Measurements from ENCODE around the gene TRAF3IP3. TPM values are rescaled to one million over a fixed set of nuclear protein-coding genes. Genes with fewer than 3 reads are reported as not detected.

The TRAF3IP3 gene
- total RNA-seq, 1 donor from 2014 or later: 1.0 TPM

DNA sequence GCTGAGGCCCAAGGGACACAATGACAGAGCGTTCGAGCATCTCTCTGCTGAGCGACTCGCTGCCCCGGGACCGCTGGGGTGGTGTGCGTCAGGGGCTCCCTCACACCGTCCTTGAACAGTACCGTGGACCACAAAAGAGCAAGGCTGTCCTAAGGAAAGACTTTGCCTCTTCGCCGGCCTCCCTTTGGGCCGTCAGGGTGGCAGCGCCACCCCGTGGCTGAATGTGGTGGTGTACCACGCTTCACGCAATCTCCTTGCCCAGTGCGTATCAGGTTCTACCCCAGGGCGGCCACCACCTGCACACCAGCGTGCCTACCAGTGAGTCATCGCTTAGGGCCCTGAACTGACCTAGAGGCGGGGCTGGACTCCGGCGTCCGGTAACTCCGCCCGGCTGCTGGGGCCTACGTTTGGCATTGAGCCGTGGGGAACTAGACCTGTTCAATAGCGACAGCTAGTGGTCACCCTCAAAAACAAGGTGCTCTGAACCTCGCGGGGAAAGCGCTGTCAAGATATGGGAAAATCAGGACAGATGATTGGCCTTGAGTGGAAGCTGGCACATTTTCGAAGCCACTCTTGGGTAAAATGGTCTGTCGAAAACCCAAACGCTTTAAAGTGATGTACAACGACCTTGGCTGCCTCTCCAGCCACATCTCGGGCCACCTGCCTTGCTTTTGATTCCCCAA, 8.1 kb upstream of the TRAF3IP3 start:
- Histone ChIP-seq H3K27ac (ENCODE audit: low read depth, low read length) (peak overlapping the region; percentile 17), H3K9ac (ENCODE audit: low read depth in 1 of 3, low read length in 3 of 3) (peak overlapping the region in 1 of 3 donors; percentile 57), H3K4me3 (ENCODE audit: low read length in 3 of 3) (peak overlapping the region; percentile 56 to 64 (median 64)), H3K4me1 (ENCODE audit: control insufficient read depth in 3 of 3, insufficient read depth in 3 of 3, low read length in 3 of 3) (peaks cover 9 to 14% (median 11%) of the 10 kb centered on the region in 3 donors), H3K36me3 (ENCODE audit: control insufficient read depth in 3 of 3, insufficient read depth in 3 of 3, low read length in 3 of 3) (no peaks in the 10 kb centered on the region), H3K9me3 (ENCODE audit: control insufficient read depth in 3 of 3, low read length in 3 of 3) (no peaks in the 10 kb centered on the region), H3K27me3 (ENCODE audit: control insufficient read depth in 3 of 3, insufficient read depth in 3 of 3, low read length in 3 of 3) (no peaks in the 10 kb centered on the region)

DNA sequence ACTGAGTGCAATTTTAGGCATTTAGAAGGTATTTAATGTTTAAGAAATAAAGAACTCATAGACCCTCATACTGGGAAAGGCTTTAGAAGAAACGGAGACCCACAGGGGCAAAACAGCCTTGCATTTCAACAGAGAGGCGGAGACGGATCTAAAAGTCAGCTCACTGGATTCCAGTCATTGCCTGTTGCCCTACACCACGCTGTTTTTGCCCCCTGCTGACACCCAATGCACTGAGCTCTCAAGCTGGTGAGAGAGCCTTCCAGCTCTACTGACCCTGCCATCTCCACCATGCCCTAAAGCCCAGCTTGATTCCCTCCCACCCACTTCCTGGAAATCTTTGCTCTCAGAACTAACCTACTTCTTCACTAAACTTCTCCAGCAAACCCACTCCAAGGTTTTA, 7.2 kb upstream of the TRAF3IP3 start:
- no peak overlapping the region for H3K9ac ChIP-seq (ENCODE audit: low read depth in 1 of 3, low read length in 3 of 3)
- no peak overlapping the region for H3K4me3 ChIP-seq (ENCODE audit: low read length in 3 of 3)
- no peak overlapping the region for H3K27ac ChIP-seq (ENCODE audit: low read depth, low read length)
- H3K9me3 ChIP-seq (ENCODE audit: control insufficient read depth in 3 of 3, low read length in 3 of 3): no peaks in the 10 kb centered on the region
- no peaks in the 10 kb centered on the region for H3K36me3 ChIP-seq (ENCODE audit: control insufficient read depth in 3 of 3, insufficient read depth in 3 of 3, low read length in 3 of 3)
- H3K4me1 ChIP-seq (ENCODE audit: control insufficient read depth in 3 of 3, insufficient read depth in 3 of 3, low read length in 3 of 3): peaks cover 9 to 11% (median 9%) of the 10 kb centered on the region in 3 donors
- no peaks in the 10 kb centered on the region for H3K27me3 ChIP-seq (ENCODE audit: control insufficient read depth in 3 of 3, insufficient read depth in 3 of 3, low read length in 3 of 3)

DNA sequence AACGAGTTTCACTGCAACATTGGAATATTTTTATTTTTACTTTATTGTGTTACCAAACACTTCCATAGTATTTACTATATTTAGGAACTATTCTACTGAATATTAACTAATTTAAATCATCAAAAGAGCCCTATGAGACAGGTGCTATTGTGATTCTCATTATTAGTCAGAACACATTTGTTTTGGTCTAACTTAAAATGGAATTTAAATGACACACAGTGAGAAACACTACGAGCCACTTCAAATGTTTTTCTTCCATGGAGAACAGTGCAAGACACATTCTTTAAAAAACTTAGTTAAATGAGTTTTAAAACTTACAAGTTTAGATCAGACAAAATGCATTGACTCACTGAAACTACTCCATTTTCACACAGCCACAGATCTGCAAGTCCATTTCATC, 6.6 kb upstream of the TRAF3IP3 start:
- no peaks in the 10 kb centered on the region for H3K9me3 ChIP-seq (ENCODE audit: control insufficient read depth in 3 of 3, low read length in 3 of 3)
- peaks cover 9 to 11% (median 9%) of the 10 kb centered on the region in 3 donors for H3K4me1 ChIP-seq (ENCODE audit: control insufficient read depth in 3 of 3, insufficient read depth in 3 of 3, low read length in 3 of 3)
- H3K27me3 ChIP-seq (ENCODE audit: control insufficient read depth in 3 of 3, insufficient read depth in 3 of 3, low read length in 3 of 3): no peaks in the 10 kb centered on the region
- H3K36me3 ChIP-seq (ENCODE audit: control insufficient read depth in 3 of 3, insufficient read depth in 3 of 3, low read length in 3 of 3): no peaks in the 10 kb centered on the region
- H3K27ac ChIP-seq (ENCODE audit: low read depth, low read length): no peak overlapping the region
- no peak overlapping the region for H3K4me3 ChIP-seq (ENCODE audit: low read length in 3 of 3)
- no peak overlapping the region for H3K9ac ChIP-seq (ENCODE audit: low read depth in 1 of 3, low read length in 3 of 3)

DNA sequence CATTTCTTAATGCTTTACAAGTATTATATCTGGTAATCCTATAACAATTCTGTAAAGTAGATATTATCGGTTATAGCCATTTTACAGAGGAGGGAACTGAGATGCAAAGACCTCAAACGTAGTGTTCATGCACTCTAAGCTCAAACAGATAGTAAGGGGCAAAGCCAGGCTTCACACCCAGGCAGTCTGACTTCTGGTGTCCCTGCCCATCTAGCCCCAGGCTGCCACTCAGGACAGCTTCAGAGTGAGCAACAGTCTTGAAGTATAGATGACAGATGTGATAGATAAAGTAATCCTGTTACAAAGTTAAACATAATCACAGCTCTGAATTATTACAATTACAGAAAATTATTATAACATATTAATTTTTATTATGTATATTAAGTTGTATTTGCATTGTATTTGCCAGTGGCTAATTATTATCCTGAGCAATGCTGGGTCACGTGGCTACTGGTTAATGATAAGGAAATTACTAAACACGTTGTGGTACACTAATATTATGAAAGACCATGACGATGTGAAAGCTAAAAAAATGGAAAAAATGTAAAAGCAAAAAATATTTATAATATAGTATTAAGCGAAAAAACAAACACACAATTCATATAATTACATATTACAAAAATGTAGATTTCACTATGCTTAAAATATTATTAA, 6.1 kb upstream of the TRAF3IP3 start:
- Histone ChIP-seq H3K27ac (ENCODE audit: low read depth, low read length) (no peak overlapping the region), H3K27me3 (ENCODE audit: control insufficient read depth in 3 of 3, insufficient read depth in 3 of 3, low read length in 3 of 3) (no peaks in the 10 kb centered on the region), H3K9me3 (ENCODE audit: control insufficient read depth in 3 of 3, low read length in 3 of 3) (no peaks in the 10 kb centered on the region), H3K4me3 (ENCODE audit: low read length in 3 of 3) (no peak overlapping the region), H3K4me1 (ENCODE audit: control insufficient read depth in 3 of 3, insufficient read depth in 3 of 3, low read length in 3 of 3) (peaks cover 9 to 11% (median 9%) of the 10 kb centered on the region in 3 donors), H3K9ac (ENCODE audit: low read depth in 1 of 3, low read length in 3 of 3) (no peak overlapping the region), H3K36me3 (ENCODE audit: control insufficient read depth in 3 of 3, insufficient read depth in 3 of 3, low read length in 3 of 3) (no peaks in the 10 kb centered on the region)

DNA sequence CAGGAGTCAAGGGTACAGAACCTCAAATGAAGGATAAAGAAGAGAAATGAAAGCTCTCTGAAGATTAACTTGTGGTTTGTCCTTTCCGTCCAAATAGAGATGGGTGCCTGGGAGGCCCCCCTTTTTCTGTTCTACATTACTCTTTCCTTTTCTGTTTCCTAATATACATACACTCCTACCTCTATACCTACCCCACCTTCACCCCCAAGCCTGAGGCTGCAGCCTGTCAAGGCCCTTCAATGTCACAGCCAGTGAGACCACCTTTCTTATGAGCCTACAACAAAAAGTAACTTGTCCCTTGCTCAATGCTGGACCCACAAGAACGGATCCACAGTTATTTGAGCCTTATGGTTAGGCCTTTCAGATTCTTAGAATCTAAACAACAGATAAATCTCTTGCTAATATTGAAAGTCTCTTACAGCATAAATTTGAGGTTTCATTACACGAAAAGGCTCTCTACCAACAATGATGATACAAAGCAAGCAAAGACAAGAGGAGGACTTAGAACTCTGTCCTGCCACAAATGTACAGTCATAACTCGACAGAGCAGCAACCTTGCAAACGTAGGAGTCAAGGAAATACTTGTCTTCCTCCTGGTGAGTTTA, 4.1 kb upstream of the TRAF3IP3 start:
- no peaks in the 10 kb centered on the region for H3K36me3 ChIP-seq (ENCODE audit: control insufficient read depth in 3 of 3, insufficient read depth in 3 of 3, low read length in 3 of 3)
- no peaks in the 10 kb centered on the region for H3K27me3 ChIP-seq (ENCODE audit: control insufficient read depth in 3 of 3, insufficient read depth in 3 of 3, low read length in 3 of 3)
- H3K4me1 ChIP-seq (ENCODE audit: control insufficient read depth in 3 of 3, insufficient read depth in 3 of 3, low read length in 3 of 3): peaks cover 9 to 11% (median 9%) of the 10 kb centered on the region in 3 donors
- H3K9me3 ChIP-seq (ENCODE audit: control insufficient read depth in 3 of 3, low read length in 3 of 3): no peaks in the 10 kb centered on the region
- H3K9ac ChIP-seq (ENCODE audit: low read depth in 1 of 3, low read length in 3 of 3): no peak overlapping the region
- no peak overlapping the region for H3K4me3 ChIP-seq (ENCODE audit: low read length in 3 of 3)
- no peak overlapping the region for H3K27ac ChIP-seq (ENCODE audit: low read depth, low read length)

DNA sequence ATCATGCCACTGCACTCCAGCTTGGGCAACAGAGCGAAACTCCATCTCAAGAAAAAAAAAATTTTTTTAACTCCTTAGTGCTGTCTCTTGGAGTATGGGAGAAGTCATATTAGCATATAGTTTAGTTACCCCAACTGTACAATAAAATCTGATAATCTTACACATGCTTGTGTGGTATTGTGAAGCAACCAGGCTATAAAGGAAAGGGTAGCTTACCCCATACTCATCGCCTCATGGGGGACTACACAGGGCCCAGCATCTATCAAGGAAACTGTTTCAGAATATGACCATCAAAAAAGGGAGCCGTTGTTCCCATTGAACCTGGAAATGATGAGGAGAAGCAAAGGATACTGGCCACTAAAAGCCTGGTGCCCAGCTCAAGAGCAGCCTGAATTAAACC, 3.0 kb upstream of the TRAF3IP3 start:
- Histone ChIP-seq H3K9ac (ENCODE audit: low read depth in 1 of 3, low read length in 3 of 3) (no peak overlapping the region), H3K27ac (ENCODE audit: low read depth, low read length) (no peak overlapping the region), H3K4me1 (ENCODE audit: control insufficient read depth in 3 of 3, insufficient read depth in 3 of 3, low read length in 3 of 3) (peaks cover 3 to 4% (median 3%) of the 10 kb centered on the region in 3 donors), H3K9me3 (ENCODE audit: control insufficient read depth in 3 of 3, low read length in 3 of 3) (no peaks in the 10 kb centered on the region), H3K4me3 (ENCODE audit: low read length in 3 of 3) (no peak overlapping the region), H3K36me3 (ENCODE audit: control insufficient read depth in 3 of 3, insufficient read depth in 3 of 3, low read length in 3 of 3) (no peaks in the 10 kb centered on the region), H3K27me3 (ENCODE audit: control insufficient read depth in 3 of 3, insufficient read depth in 3 of 3, low read length in 3 of 3) (no peaks in the 10 kb centered on the region)

DNA sequence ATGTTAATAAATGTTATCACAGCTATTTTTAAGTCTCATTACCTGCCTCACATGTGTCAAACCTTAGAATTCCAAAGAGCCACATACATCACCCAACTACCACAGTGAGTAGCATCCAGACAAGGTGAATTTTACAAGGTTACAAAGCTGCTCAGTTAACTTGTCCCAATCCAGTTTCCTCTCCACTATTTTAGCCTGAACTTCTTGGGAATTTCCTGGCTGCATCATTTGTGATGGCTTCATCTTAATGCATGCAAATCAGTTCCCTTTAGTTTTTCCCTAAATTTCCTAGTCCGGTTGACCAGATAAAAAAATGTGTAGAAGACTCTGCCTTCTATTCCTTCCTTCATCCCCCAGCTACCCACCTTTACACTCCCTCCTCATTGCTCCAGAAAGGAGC, 597 bp upstream of the TRAF3IP3 start:
- Histone ChIP-seq H3K27ac (ENCODE audit: low read depth, low read length) (no peak overlapping the region), H3K36me3 (ENCODE audit: control insufficient read depth in 3 of 3, insufficient read depth in 3 of 3, low read length in 3 of 3) (peaks cover 0 to 2% (median 0%) of the 10 kb centered on the region in 3 donors), H3K9ac (ENCODE audit: low read depth in 1 of 3, low read length in 3 of 3) (no peak overlapping the region), H3K9me3 (ENCODE audit: control insufficient read depth in 3 of 3, low read length in 3 of 3) (no peaks in the 10 kb centered on the region), H3K4me1 (ENCODE audit: control insufficient read depth in 3 of 3, insufficient read depth in 3 of 3, low read length in 3 of 3) (peaks cover 7 to 13% (median 8%) of the 10 kb centered on the region in 3 donors), H3K27me3 (ENCODE audit: control insufficient read depth in 3 of 3, insufficient read depth in 3 of 3, low read length in 3 of 3) (no peaks in the 10 kb centered on the region), H3K4me3 (ENCODE audit: low read length in 3 of 3) (no peak overlapping the region)

DNA sequence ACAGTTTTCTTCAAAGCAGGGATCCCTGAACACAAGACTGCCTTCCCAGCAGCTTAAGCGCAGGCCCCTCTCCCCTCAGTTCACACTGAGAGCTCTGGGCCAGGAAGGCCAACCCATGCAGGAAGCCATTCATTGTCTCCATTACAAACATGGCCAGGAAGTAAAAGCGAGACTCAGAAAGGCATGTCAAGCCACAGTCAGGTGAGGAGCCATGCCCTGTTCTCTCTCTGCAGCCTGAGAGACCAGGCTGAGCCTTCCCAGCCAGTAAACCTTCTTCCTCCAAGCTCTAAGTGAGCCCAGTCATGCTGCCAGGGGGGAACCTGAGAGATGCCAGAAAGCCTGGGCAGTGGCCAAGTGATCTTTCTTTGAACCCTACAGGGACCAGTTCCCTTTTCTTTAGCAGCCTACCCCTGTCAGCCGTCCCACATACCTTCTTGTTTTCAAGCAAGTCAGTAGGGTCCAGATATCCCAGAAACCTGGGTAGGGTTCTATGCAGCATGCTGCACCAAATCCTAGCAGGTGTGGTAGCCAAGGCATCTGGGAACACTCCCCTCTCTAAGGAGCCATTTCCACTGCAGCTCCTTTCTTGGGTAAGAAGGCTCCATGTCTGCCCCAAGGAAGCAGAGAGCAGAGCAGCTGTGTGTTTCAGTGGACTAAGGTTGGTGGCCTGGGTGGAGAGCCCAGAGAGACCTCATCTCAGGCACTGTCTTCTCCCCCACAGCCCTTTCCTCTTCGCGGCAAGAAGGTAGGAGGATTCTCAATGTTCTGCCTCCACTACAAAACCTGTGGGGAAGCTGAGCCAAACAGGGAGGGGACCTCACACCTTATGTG, 977 bp downstream of the TRAF3IP3 start:
- peaks cover 0 to 2% (median 0%) of the 10 kb centered on the region in 3 donors for H3K36me3 ChIP-seq (ENCODE audit: control insufficient read depth in 3 of 3, insufficient read depth in 3 of 3, low read length in 3 of 3)
- peak overlapping the region in 1 of 3 donors; percentile 36 for H3K4me3 ChIP-seq (ENCODE audit: low read length in 3 of 3)
- peaks cover 7 to 17% (median 10%) of the 10 kb centered on the region in 3 donors for H3K4me1 ChIP-seq (ENCODE audit: control insufficient read depth in 3 of 3, insufficient read depth in 3 of 3, low read length in 3 of 3)
- no peak overlapping the region for H3K27ac ChIP-seq (ENCODE audit: low read depth, low read length)
- H3K9me3 ChIP-seq (ENCODE audit: control insufficient read depth in 3 of 3, low read length in 3 of 3): no peaks in the 10 kb centered on the region
- peak overlapping the region in 1 of 3 donors; percentile 10 for H3K9ac ChIP-seq (ENCODE audit: low read depth in 1 of 3, low read length in 3 of 3)
- no peaks in the 10 kb centered on the region for H3K27me3 ChIP-seq (ENCODE audit: control insufficient read depth in 3 of 3, insufficient read depth in 3 of 3, low read length in 3 of 3)

DNA sequence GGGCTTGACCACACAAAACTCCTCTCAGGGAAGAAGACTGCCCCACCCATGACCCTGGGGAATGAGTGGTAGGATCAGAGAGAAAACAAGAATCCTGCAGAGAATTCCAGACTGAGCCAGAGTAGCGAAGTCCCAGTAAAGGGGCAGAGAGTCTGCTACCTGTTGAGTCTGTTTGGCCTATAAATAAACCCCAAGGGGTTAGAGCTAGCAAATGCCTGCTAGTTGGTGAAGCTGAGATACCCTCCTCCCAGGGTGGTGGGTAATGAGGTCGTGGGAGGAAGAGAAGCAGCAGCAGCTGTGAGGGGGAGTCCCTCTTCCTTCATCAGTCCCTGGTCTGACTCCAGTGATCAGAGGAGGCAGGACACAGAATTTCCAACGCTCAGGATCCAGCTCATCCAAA, 2.5 kb downstream of the TRAF3IP3 start:
- H3K4me1 ChIP-seq (ENCODE audit: control insufficient read depth in 3 of 3, insufficient read depth in 3 of 3, low read length in 3 of 3): peaks cover 7 to 17% (median 10%) of the 10 kb centered on the region in 3 donors
- H3K27ac ChIP-seq (ENCODE audit: low read depth, low read length): no peak overlapping the region

More for the DNA sequence above, 2.5 kb downstream of the TRAF3IP3 start:
- no peaks in the 10 kb centered on the region for H3K27me3 ChIP-seq (ENCODE audit: control insufficient read depth in 3 of 3, insufficient read depth in 3 of 3, low read length in 3 of 3)
- no peaks in the 10 kb centered on the region for H3K9me3 ChIP-seq (ENCODE audit: control insufficient read depth in 3 of 3, low read length in 3 of 3)
- no peak overlapping the region for H3K4me3 ChIP-seq (ENCODE audit: low read length in 3 of 3)
- H3K36me3 ChIP-seq (ENCODE audit: control insufficient read depth in 3 of 3, insufficient read depth in 3 of 3, low read length in 3 of 3): peaks cover 0 to 2% (median 0%) of the 10 kb centered on the region in 3 donors
- H3K9ac ChIP-seq (ENCODE audit: low read depth in 1 of 3, low read length in 3 of 3): no peak overlapping the region

Measured in skeletal muscle tissue (tissue), 4 donors.